GM10248 (cell line): ENCODE data around the gene SENP7.

Experiments
- CTCF ChIA-PET: fragments of 300-600 bp; sonication (Branson Sonifier 250); formaldehyde crosslinking; extraction: SDS; loops from one replicate; lab custom pipeline; 2021; ENCODE audit warnings: antibody characterized with exemption; lab: Yijun Ruan, JAX
- POLR2A ChIA-PET: fragments of 350-650 bp; sonication (Branson Sonifier 250); formaldehyde crosslinking; extraction: SDS; loops from one replicate; lab custom pipeline; 2020; ENCODE audit warnings: antibody characterized with exemption; lab: Yijun Ruan, JAX
- DNase-seq: peaks from one replicate; pipeline ENCODE4 v3.0.0; 2012; ENCODE audit errors: extremely low spot score
- CTCF ChIP-seq: IDR thresholded peaks from 2 replicates; pipeline ENCODE4 v1.5.1; 2012; ENCODE audit warnings: mild to moderate bottlenecking, low read depth; ENCODE audit errors: extremely low read depth, missing control alignments, control extremely low read depth

The SENP7 gene

GRCh38 chr3:101532783-101533602, 20.0 kb upstream of the SENP7 start:
- no peak for TF ChIP-seq CTCF
- POLR2A ChIA-PET: no interaction called here

GRCh38 chr3:101531473-101532086, 18.6 kb upstream of the SENP7 start:
- TF ChIP-seq CTCF: no peak
- ChIA-PET POLR2A (no interaction called here), CTCF (no interaction called here)
- DNase-seq: no peak

More at GRCh38 chr3:101532783-101533602, 20.0 kb upstream of the SENP7 start:
- CTCF ChIA-PET: no interaction called here
- DNase-seq: no peak

GRCh38 chr3:101530686-101531047, 17.7 kb upstream of the SENP7 start:
- TF ChIP-seq CTCF: no peak
- CTCF ChIA-PET: interaction anchor here (1.6 kb wide), 1 partner anchor 10 kb away, joined by 4 read pairs; no protein-coding TSS in a partner anchor
- POLR2A ChIA-PET: no interaction called here

GRCh38 chr3:101529816-101530685, 17.0 kb upstream of the SENP7 start:
- no peak for TF ChIP-seq CTCF
- CTCF ChIA-PET: interaction anchor here (0.9 to 1.6 kb wide), 2 partner anchors 9 to 44 kb away, joined by 4 read pairs; partner anchors contain the start of gene PCNP
- POLR2A ChIA-PET: no interaction called here
- DNase-seq: no peak

More at GRCh38 chr3:101530686-101531047, 17.7 kb upstream of the SENP7 start:
- no peak for DNase-seq

- DNase-seq: no peak
- ChIA-PET CTCF (interaction anchor here (1.2 kb wide), 1 partner anchor 10 kb away, joined by 3 read pairs; no protein-coding TSS in a partner anchor), POLR2A (no interaction called here)
- TF ChIP-seq CTCF: no peak
These were observed 14.9 kb upstream of the SENP7 start for GRCh38 chr3:101527906-101528305.

GRCh38 chr3:101527441-101527840, 14.4 kb upstream of the SENP7 start:
- no peak for TF ChIP-seq CTCF
- POLR2A ChIA-PET: no interaction called here
- CTCF ChIA-PET: no interaction called here
- no peak for DNase-seq
